HCT116 (cell line): ENCODE measurements around the gene BTBD9. TPM values are rescaled to one million over a fixed set of nuclear protein-coding genes. Genes with fewer than 3 reads are reported as not detected.

Experiments used
- ATAC-seq: fragments of 200-7000 bp; cut with Tn5 transposase; 2 replicates; pipeline ENCODE4 v1.9.1; 2020; ENCODE audit warnings: mild to moderate bottlenecking, moderate library complexity
- BruUV-seq: library from RNA; stranded (reverse); fragments of 400-500 nt; replicated peaks from 2 replicates; lab custom pipeline; 2021; lab: Mats Ljungman, UMichigan
- CTCF ChIA-PET: fragments of 300-600 bp; sonication (Branson Sonifier 250); formaldehyde crosslinking; loops from one replicate; lab custom pipeline; 2021; ENCODE audit warnings: antibody characterized with exemption; lab: Charles Lee
- POLR2A ChIA-PET: fragments of 300-600, 350-600 bp; sonication (Branson Sonifier 250); formaldehyde crosslinking; loops from one replicate; lab custom pipeline; 2021; ENCODE audit warnings: antibody characterized with exemption; lab: Charles Lee
- RAD21 ChIA-PET, 2 experiments: fragments of 300-600 bp; sonication (Branson Sonifier 250); formaldehyde crosslinking; loops; one replicate each; lab custom pipeline; 2023; ENCODE audit warnings: low total read pairs in 2 of 2; ENCODE audit not compliant: uncharacterized antibody in 2 of 2, unreplicated experiment in 2 of 2, low non-redundant PET in 1 of 2; lab: Charles Lee
- DNase-seq: peaks from one replicate; pipeline ENCODE4 v3.0.0-alpha.2; 2010; ENCODE audit warnings: low read depth, low spot score
- H2AFZ ChIP-seq: fragments of 200-600 bp; shearing (Covaris generic), sonication (generic); 2 replicates; pipeline ENCODE4 v1.6.1; 2017; ENCODE audit warnings: low read depth, mixed run types, mixed read lengths, antibody characterized with exemption, low read length; ENCODE audit not compliant: poor library complexity, severe bottlenecking
- H3K27ac ChIP-seq: 2 replicates; pipeline ENCODE4 v1.5.1; 2012; ENCODE audit warnings: low read depth, low read length
- H3K27me3 ChIP-seq: fragments of 200-600 bp; sonication (generic); 2 replicates; pipeline ENCODE4 v1.6.1; 2016; ENCODE audit warnings: mixed run types, low read length, mixed read lengths; ENCODE audit not compliant: insufficient read depth
- H3K36me3 ChIP-seq, 2 experiments: fragments of 200-500 bp in 1 of 2; fragments of 200-600 bp in 1 of 2; sonication (Bioruptor generic) in 1 of 2; sonication (generic) in 1 of 2; 2 replicates each; pipeline versions ENCODE4 v1.5.1 to v1.6.1; 2014 to 2016; ENCODE audit warnings: low read length in 2 of 2, inconsistent platforms in 1 of 2, mixed read lengths in 1 of 2, mixed run types in 1 of 2; ENCODE audit not compliant: insufficient read depth in 2 of 2, control insufficient read depth in 1 of 2
- H3K4me1 ChIP-seq, 2 experiments: fragments of 200-600 bp in 1 of 2; sonication (generic) in 1 of 2; 2 replicates each; pipeline versions ENCODE4 v1.5.1 to v1.6.1; 2012 to 2017; ENCODE audit warnings: low read length in 2 of 2, inconsistent platforms in 1 of 2, mild to moderate bottlenecking in 1 of 2, mixed read lengths in 1 of 2, mixed run types in 1 of 2, moderate library complexity in 1 of 2; ENCODE audit not compliant: insufficient read depth in 2 of 2, control insufficient read depth in 1 of 2
- H3K4me2 ChIP-seq: fragments of 200-600 bp; sonication (generic); 2 replicates; pipeline ENCODE4 v1.6.1; 2017; ENCODE audit warnings: mixed run types, low read length, mixed read lengths
- H3K4me3 ChIP-seq, 2 experiments: fragments of 200-600 bp in 1 of 2; sonication (generic) in 1 of 2; replicated peaks in 1 of 2; 2 replicates each; pipeline ENCODE4 v1.5.1; 2011 to 2016; ENCODE audit warnings: low read length in 2 of 2, control low read depth in 1 of 2, low read depth in 1 of 2, mild to moderate bottlenecking in 1 of 2, mixed read lengths in 1 of 2, mixed run types in 1 of 2
- H3K79me2 ChIP-seq: fragments of 200-600 bp; sonication (generic); 2 replicates; pipeline ENCODE4 v1.6.1; 2017; ENCODE audit warnings: mild to moderate bottlenecking, mixed run types, low read length, moderate library complexity, mixed read lengths; ENCODE audit not compliant: insufficient read depth
- H3K9ac ChIP-seq: fragments of 200-600 bp; sonication (generic); 2 replicates; pipeline ENCODE4 v1.6.1; 2016; ENCODE audit warnings: low read length, mixed read lengths
- H3K9me2 ChIP-seq: fragments of 200-600 bp; sonication (generic), shearing (Covaris generic); 2 replicates; pipeline ENCODE4 v1.6.1; 2017; ENCODE audit warnings: mixed run types, mild to moderate bottlenecking, moderate library complexity; ENCODE audit not compliant: insufficient read depth
- H3K9me3 ChIP-seq, 2 experiments: fragments of 200-500 bp in 1 of 2; fragments of 200-600 bp in 1 of 2; sonication (Bioruptor generic) in 1 of 2; sonication (generic) in 1 of 2; 2 replicates each; pipeline ENCODE4 v1.6.1; 2014 to 2017; ENCODE audit warnings: low read length in 2 of 2, mixed read lengths in 2 of 2, inconsistent platforms in 1 of 2, low read depth in 1 of 2, mild to moderate bottlenecking in 1 of 2, mixed run types in 1 of 2, moderate library complexity in 1 of 2; ENCODE audit not compliant: control insufficient read depth in 1 of 2, insufficient read depth in 1 of 2
- H4K20me1 ChIP-seq: fragments of 200-600 bp; sonication (generic), shearing (Covaris generic); 2 replicates; pipeline ENCODE4 v1.6.1; 2017; ENCODE audit warnings: mixed run types, mild to moderate bottlenecking, moderate library complexity; ENCODE audit not compliant: insufficient read depth
- ZFX ChIP-seq: fragments of 450-650 bp; IDR thresholded peaks from 2 replicates; pipeline ENCODE4 v1.6.1; 2017
- ZNF274 ChIP-seq: fragments of 200-500 bp; sonication (Bioruptor generic); IDR thresholded peaks from 2 replicates; pipeline ENCODE4 v1.6.1; 2014; ENCODE audit warnings: mild to moderate bottlenecking, low read depth, low read length, inconsistent platforms
- intact Hi-C: fragments of 100-400 bp; cut with micrococcal nuclease; formaldehyde crosslinking; loops from 2 replicates; pipeline ENCODE4 v1.10.0; 2022
- total RNA-seq: library from RNA; stranded (reverse); gene quantifications from one replicate; pipeline ENCODE4 v1.2.1, GENCODE V29; 2021; ENCODE audit not compliant: unreplicated experiment

The BTBD9 gene
- total RNA-seq, 1 experiment from 2014 or later: 10.9 TPM

- Histone ChIP-seq H2AFZ (no peak overlapping the region), H3K4me1 (peaks cover 0 to 7% of the 10 kb centered on the region in 2 experiments; a peak in 2 of 4 replicates), H3K27me3 (no peaks in the 10 kb centered on the region), H3K36me3 (no peaks in the 10 kb centered on the region), H3K4me2 (peak overlapping the region; percentile 4; the same call in 1 of the 2 replicates), H3K4me3 (no peak overlapping the region), H4K20me1 (no peaks in the 10 kb centered on the region), H3K9me2 (no peaks in the 10 kb centered on the region), H3K27ac (no peak overlapping the region), H3K79me2 (no peaks in the 10 kb centered on the region), H3K9me3 (no peaks in the 10 kb centered on the region), H3K9ac (no peak overlapping the region)
- no peak for ATAC-seq
- peak; percentile 21 for DNase-seq
- CTCF ChIA-PET: no interaction called here
- POLR2A ChIA-PET: no interaction called here
- no peak for TF ChIP-seq ZNF274
- RAD21 ChIA-PET: no interaction called here
- BruUV-seq: no TSS peak
- intact Hi-C loops: no loop called here
These were observed 72.3 kb downstream of the BTBD9 start for GRCh38 chr6:38567436-38567835.

GRCh38 chr6:38566295-38567030 is 73.3 kb downstream of the BTBD9 start:
- CTCF ChIA-PET: no interaction called here
- Histone ChIP-seq H3K4me2 (no peak overlapping the region), H3K9me3 (no peaks in the 10 kb centered on the region), H3K27ac (no peak overlapping the region), H3K36me3 (no peaks in the 10 kb centered on the region), H3K9ac (no peak overlapping the region), H2AFZ (no peak overlapping the region), H3K79me2 (no peaks in the 10 kb centered on the region), H4K20me1 (no peaks in the 10 kb centered on the region), H3K27me3 (no peaks in the 10 kb centered on the region)
- POLR2A ChIA-PET: no interaction called here
- intact Hi-C loops: no loop called here
- ATAC-seq (no peak), DNase-seq (no peak)
- no peak for TF ChIP-seq ZFX
- TF ChIP-seq, all 23 proteins: peak for 0
- H3K9me2 ChIP-seq: no peaks in the 10 kb centered on the region
- RAD21 ChIA-PET: no interaction called here
- no peak overlapping the region for H3K4me3 ChIP-seq
- peaks cover 0 to 7% of the 10 kb centered on the region in 2 experiments; a peak in 2 of 4 replicates for H3K4me1 ChIP-seq
- BruUV-seq: no TSS peak
